IMR-90 (cell line): ENCODE measurements around the gene HEPHL1. TPM values are rescaled to one million over a fixed set of nuclear protein-coding genes. Genes with fewer than 3 reads are reported as not detected.

Experiments
- ATAC-seq: fragments of 200-7000 bp; cut with Tn5 transposase; 2 replicates; pipeline ENCODE4 v1.9.1; 2020; ENCODE audit warnings: low read depth, mild to moderate bottlenecking, moderate library complexity
- BruUV-seq: library from RNA; stranded (reverse); fragments of 400-500 nt; replicated peaks from 2 replicates; lab custom pipeline; 2021; lab: Mats Ljungman, UMichigan
- CTCF ChIA-PET: fragments of 300-600 bp; formaldehyde crosslinking; extraction: SDS; loops from one replicate; lab custom pipeline; 2021; ENCODE audit warnings: antibody characterized with exemption; lab: Yijun Ruan, JAX
- POLR2A ChIA-PET: fragments of 300-600 bp; sonication (Branson Sonifier 250); formaldehyde crosslinking; loops from one replicate; lab custom pipeline; 2022; ENCODE audit warnings: antibody characterized with exemption; ENCODE audit not compliant: unreplicated experiment; lab: Charles Lee
- DNase-seq: peaks from one replicate; pipeline ENCODE4 v3.0.0; 2013
- H2AFZ ChIP-seq: replicated peaks from 2 replicates; pipeline ENCODE3; 2013; ENCODE audit warnings: low read length, mild to moderate bottlenecking; ENCODE audit not compliant: poor library complexity
- H2AK5ac ChIP-seq: 2 replicates; pipeline ENCODE4 v1.6.1; 2013; ENCODE audit warnings: low read depth, low read length, inconsistent platforms
- H2AK9ac ChIP-seq: replicated peaks from 2 replicates; pipeline ENCODE3; 2013; ENCODE audit warnings: mild to moderate bottlenecking, low read depth, low read length, moderate library complexity; ENCODE audit not compliant: poor library complexity
- H2BK120ac ChIP-seq: 2 replicates; pipeline ENCODE4 v1.6.1; 2013; ENCODE audit warnings: low read depth, low read length, inconsistent platforms
- H2BK15ac ChIP-seq: 3 replicates; pipeline ENCODE4 v1.6.1; 2013; ENCODE audit warnings: low read depth, low read length, inconsistent platforms
- H2BK20ac ChIP-seq: 2 replicates; pipeline ENCODE4 v1.6.1; 2013; ENCODE audit warnings: low read depth, mild to moderate bottlenecking, inconsistent platforms, low read length, moderate library complexity
- H2BK5ac ChIP-seq: 2 replicates; pipeline ENCODE4 v1.6.1; 2013; ENCODE audit warnings: mild to moderate bottlenecking, low read depth, low read length, inconsistent platforms; ENCODE audit not compliant: poor library complexity, severe bottlenecking
- H3K14ac ChIP-seq: replicated peaks from 2 replicates; pipeline ENCODE4 v1.6.1; 2013; ENCODE audit warnings: low read depth, low read length, inconsistent platforms
- H3K18ac ChIP-seq: 2 replicates; pipeline ENCODE4 v1.6.1; 2013; ENCODE audit warnings: low read depth, low read length, control low read depth
- H3K23ac ChIP-seq: 2 replicates; pipeline ENCODE4 v1.6.1; 2013; ENCODE audit warnings: low read depth, low read length, inconsistent platforms
- H3K27ac ChIP-seq: 2 replicates; pipeline ENCODE4 v1.5.1; 2013; ENCODE audit warnings: mild to moderate bottlenecking, control low read depth, low read length; ENCODE audit not compliant: insufficient read depth
- H3K27me3 ChIP-seq: 2 replicates; pipeline ENCODE4 v1.6.1; 2013; ENCODE audit warnings: low read length; ENCODE audit not compliant: control insufficient read depth, insufficient read depth
- H3K36me3 ChIP-seq: 2 replicates; pipeline ENCODE4 v1.6.1; 2013; ENCODE audit warnings: low read length, mixed read lengths; ENCODE audit not compliant: control insufficient read depth, insufficient read depth
- H3K4ac ChIP-seq: 2 replicates; pipeline ENCODE4 v1.6.1; 2013; ENCODE audit warnings: low read depth, low read length, inconsistent platforms
- H3K4me1 ChIP-seq: 2 replicates; pipeline ENCODE4 v1.6.1; 2013; ENCODE audit warnings: low read length, mixed read lengths; ENCODE audit not compliant: control insufficient read depth, insufficient read depth
- H3K4me2 ChIP-seq: 2 replicates; pipeline ENCODE4 v1.6.1; 2013; ENCODE audit warnings: low read depth, mild to moderate bottlenecking, control low read depth, low read length, moderate library complexity
- H3K4me3 ChIP-seq: 2 replicates; pipeline ENCODE4 v1.5.1; 2013; ENCODE audit warnings: low read depth, mild to moderate bottlenecking, control low read depth, low read length, moderate library complexity; ENCODE audit not compliant: insufficient read depth
- H3K56ac ChIP-seq: 2 replicates; pipeline ENCODE4 v1.6.1; 2013; ENCODE audit warnings: low read length, inconsistent platforms; ENCODE audit not compliant: insufficient read depth; ENCODE audit errors: extremely low read depth
- H3K79me1 ChIP-seq, 2 experiments: 2 replicates each; pipeline ENCODE4 v1.6.1; 2013; ENCODE audit warnings: low read length in 2 of 2, inconsistent platforms in 1 of 2, low read depth in 1 of 2
- H3K9ac ChIP-seq: 2 replicates; pipeline ENCODE4 v1.6.1; 2013; ENCODE audit warnings: low read depth, low read length, control low read depth
- H3K9me1 ChIP-seq: 2 replicates; pipeline ENCODE4 v1.6.1; 2013; ENCODE audit warnings: low read length, inconsistent platforms; ENCODE audit not compliant: insufficient read depth
- H3K9me3 ChIP-seq: 2 replicates; pipeline ENCODE4 v1.6.1; 2013; ENCODE audit warnings: low read length; ENCODE audit not compliant: control insufficient read depth, insufficient read depth
- H4K20me1 ChIP-seq: 2 replicates; pipeline ENCODE4 v1.6.1; 2013; ENCODE audit warnings: low read length, inconsistent platforms; ENCODE audit not compliant: insufficient read depth
- H4K5ac ChIP-seq: 2 replicates; pipeline ENCODE4 v1.6.1; 2013; ENCODE audit warnings: mild to moderate bottlenecking, low read depth, low read length, control low read depth
- H4K8ac ChIP-seq, 2 experiments: 2 replicates each; pipeline ENCODE4 v1.6.1; 2013; ENCODE audit warnings: low read depth in 2 of 2, low read length in 2 of 2, control low read depth in 1 of 2, inconsistent platforms in 1 of 2
- H4K91ac ChIP-seq: 2 replicates; pipeline ENCODE4 v1.6.1; 2013; ENCODE audit warnings: low read depth, low read length, inconsistent platforms; ENCODE audit not compliant: insufficient read depth
- BHLHE40 ChIP-seq: fragments of 150-350 bp; IDR thresholded peaks from 2 replicates; pipeline ENCODE4 v1.6.1; 2016; ENCODE audit warnings: mild to moderate bottlenecking, low read depth, low read length
- CEBPB ChIP-seq: IDR thresholded peaks from 2 replicates; pipeline ENCODE4 v1.6.1; 2012; ENCODE audit warnings: low read depth, low read length, improper control_type of control experiment
- CHD1 ChIP-seq: IDR thresholded peaks from 2 replicates; pipeline ENCODE4 v1.6.1; 2012; ENCODE audit warnings: low read depth, low read length, improper control_type of control experiment
- CTCF ChIP-seq: conservative IDR thresholded peaks from 2 replicates; pipeline ENCODE4 v1.5.1; 2012; ENCODE audit warnings: mild to moderate bottlenecking, low read depth, low read length, improper control_type of control experiment
- ELK1 ChIP-seq: fragments of 150-350 bp; IDR thresholded peaks from 2 replicates; pipeline ENCODE4 v1.6.1; 2016; ENCODE audit warnings: low read depth, mild to moderate bottlenecking, low read length, moderate library complexity, borderline replicate concordance
- FOS ChIP-seq: fragments of 150-350 bp; IDR thresholded peaks from 2 replicates; pipeline ENCODE4 v1.6.1; 2016; ENCODE audit warnings: low read depth, low read length
- MAFK ChIP-seq: IDR thresholded peaks from 2 replicates; pipeline ENCODE4 v1.6.1; 2012; ENCODE audit warnings: low read depth, low read length, improper control_type of control experiment
- MAZ ChIP-seq: IDR thresholded peaks from 2 replicates; pipeline ENCODE4 v1.6.1; 2012; ENCODE audit warnings: low read depth, mild to moderate bottlenecking, low read length, improper control_type of control experiment, moderate library complexity, borderline replicate concordance
- MXI1 ChIP-seq: IDR thresholded peaks from 2 replicates; pipeline ENCODE4 v1.6.1; 2012; ENCODE audit warnings: low read depth, mild to moderate bottlenecking, low read length, moderate library complexity, borderline replicate concordance
- NFE2L2 ChIP-seq: fragments of 150-350 bp; IDR thresholded peaks from 2 replicates; pipeline ENCODE4 v1.6.1; 2016; ENCODE audit warnings: low read depth, mild to moderate bottlenecking, low read length
- POLR2A ChIP-seq: IDR thresholded peaks from 2 replicates; pipeline ENCODE4 v1.6.1; 2012; ENCODE audit warnings: mild to moderate bottlenecking, low read depth, low read length
- RAD21 ChIP-seq: IDR thresholded peaks from 2 replicates; pipeline ENCODE4 v1.6.1; 2012; ENCODE audit warnings: low read length, improper control_type of control experiment
- RCOR1 ChIP-seq: IDR thresholded peaks from 2 replicates; pipeline ENCODE4 v1.6.1; 2012; ENCODE audit warnings: mild to moderate bottlenecking, low read length, improper control_type of control experiment; ENCODE audit not compliant: insufficient replicate concordance
- RFX5 ChIP-seq: IDR thresholded peaks from 2 replicates; pipeline ENCODE4 v1.8.0; 2012; ENCODE audit warnings: low read depth, mild to moderate bottlenecking, low read length, moderate library complexity
- SMC3 ChIP-seq: fragments of 150-350 bp; IDR thresholded peaks from 2 replicates; pipeline ENCODE4 v1.6.1; 2016; ENCODE audit warnings: low read depth, mild to moderate bottlenecking, antibody characterized with exemption, low read length, moderate library complexity
- USF2 ChIP-seq: fragments of 150-350 bp; IDR thresholded peaks from 2 replicates; pipeline ENCODE4 v1.6.1; 2017; ENCODE audit warnings: mild to moderate bottlenecking, antibody characterized with exemption, low read length, low read depth
- WGBS, 2 experiments: methylation state at CpG; one replicate each; pipeline versions ENCODE4 v1.1.5 to v1.1.7; 2013; ENCODE audit warnings: missing lambda C conversion rate in 2 of 2; ENCODE audit not compliant: insufficient read length in 1 of 2; ENCODE audit errors: extremely low coverage in 2 of 2; 5-methylcytosine and 5-hydroxymethylcytosine counted together
- dilution Hi-C: fragments of 300-500 bp; cut with HindIII; formaldehyde crosslinking; loops from one replicate; pipeline ENCODE4 v1.14.3; 2018; ENCODE audit warnings: low sequenced_read_pairs; ENCODE audit not compliant: unreplicated experiment
- in situ Hi-C: fragments of 300-500 bp; cut with MboI; formaldehyde crosslinking; loops from 3 replicates; pipeline ENCODE4 v1.14.3; 2019; ENCODE audit warnings: low sequenced_read_pairs, inconsistent platforms, mixed read lengths
- intact Hi-C: fragments of 100-400 bp; cut with micrococcal nuclease; formaldehyde crosslinking; loops from 2 replicates; pipeline ENCODE4 v1.10.0; 2022
- polyA plus RNA-seq, 3 experiments: library from polyadenylated mRNA; depleted of rRNA; stranded (reverse); fragments of >200 nt; gene quantifications; 2 replicates each; pipeline ENCODE4 v1.2.3, GENCODE V29; 2012; ENCODE audit warnings: low replicate concordance in 1 of 3
- total RNA-seq: library from RNA; depleted of rRNA; stranded (reverse); fragments of >200 nt; gene quantifications from 2 replicates; pipeline ENCODE4 v1.2.3, GENCODE V29; 2012

The HEPHL1 gene
- total and polyA plus RNA-seq, 2 of the 4 experiments (the other 2 are of a cell fraction): under 0.01 to 0.02 TPM

GRCh38 chr11:93984196-93984567 lies 37.0 kb upstream of the HEPHL1 start:
- no peak overlapping the region for H2AFZ ChIP-seq
- H2BK5ac ChIP-seq: no peak overlapping the region
- H3K9me3 ChIP-seq: no peaks in the 10 kb centered on the region
- no peak overlapping the region for H4K91ac ChIP-seq
- BruUV-seq: no TSS peak
- no peak overlapping the region for H3K56ac ChIP-seq
- no peaks in the 10 kb centered on the region for H3K79me1 ChIP-seq
- intact Hi-C loops: no loop called here
- H3K18ac ChIP-seq: no peak overlapping the region
- H4K20me1 ChIP-seq: no peaks in the 10 kb centered on the region
- no peak overlapping the region for H3K4me3 ChIP-seq
- ChIA-PET POLR2A (no interaction called here), CTCF (no interaction called here)
- no peak overlapping the region for H2BK120ac ChIP-seq
- DNase-seq: peak; percentile 2
- no peak overlapping the region for H3K27ac ChIP-seq
- H3K14ac ChIP-seq: no peak overlapping the region
- H3K9me1 ChIP-seq: no peaks in the 10 kb centered on the region
- no peak overlapping the region for H2BK15ac ChIP-seq
- no peak overlapping the region for H3K4me2 ChIP-seq
- H3K27me3 ChIP-seq: peaks cover 3% of the 10 kb centered on the region; the same call in 1 of the 2 replicates
- no peak overlapping the region for H3K4ac ChIP-seq
- no peak overlapping the region for H2BK20ac ChIP-seq
- no peak overlapping the region for H3K23ac ChIP-seq
- H2AK9ac ChIP-seq: no peak overlapping the region
- no CpG with 5 or more reads among the region's 1 CpG for WGBS, 2 experiments
- no peak overlapping the region for H4K8ac ChIP-seq
- no peak overlapping the region for H4K5ac ChIP-seq
- no peaks in the 10 kb centered on the region for H3K36me3 ChIP-seq
- no peak for ATAC-seq
- TF ChIP-seq MXI1 (no peak), RCOR1 (no peak), ELK1 (no peak), POLR2A (no peak), SMC3 (no peak), CTCF (no peak), MAFK (no peak), BHLHE40 (no peak), USF2 (no peak), RAD21 (no peak), CEBPB (no peak), FOS (no peak), NFE2L2 (no peak), MAZ (no peak), CHD1 (no peak), RFX5 (no peak)
- H3K9ac ChIP-seq: no peak overlapping the region
- dilution Hi-C loops: no loop called here
- in situ Hi-C loops: no loop called here
- peaks cover 5% of the 10 kb centered on the region for H3K4me1 ChIP-seq
- no peak overlapping the region for H2AK5ac ChIP-seq
